IPS-NIHi7 (cell line): ENCODE measurements around the gene XCL2.

ENCODE experiments used
- DNase-seq: peaks from one replicate; pipeline ENCODE4 v3.0.0; 2012; ENCODE audit warnings: mixed read lengths; ENCODE audit errors: extremely low spot score

The XCL2 gene

GRCh38 chr1:168513656-168514404 lies 30.0 kb downstream of the XCL2 start:
- no peak for DNase-seq

GRCh38 chr1:168512864-168513595 lies 30.8 kb downstream of the XCL2 start:
- DNase-seq, result no peak

- DNase-seq, result no peak
Measured at GRCh38 chr1:168509875-168510791, 33.7 kb downstream of the XCL2 start.

- DNase-seq, result no peak
Measured at GRCh38 chr1:168509210-168509609, 34.6 kb downstream of the XCL2 start.

GRCh38 chr1:168507828-168508227 lies 36.0 kb downstream of the XCL2 start:
- no peak for DNase-seq

GRCh38 chr1:168507231-168507630 lies 36.6 kb downstream of the XCL2 start:
- DNase-seq, result no peak

- no peak for DNase-seq
Measured at GRCh38 chr1:168506204-168506819, 37.5 kb downstream of the XCL2 start.

- no peak for DNase-seq
Measured at GRCh38 chr1:168505006-168505405, 38.8 kb downstream of the XCL2 start.

GRCh38 chr1:168504064-168504837 lies 39.5 kb downstream of the XCL2 start:
- no peak for DNase-seq

- DNase-seq, result no peak
Measured at GRCh38 chr1:168499688-168500049, 44.1 kb downstream of the XCL2 start.

GRCh38 chr1:168498956-168499687 lies 44.7 kb downstream of the XCL2 start:
- no peak for DNase-seq

GRCh38 chr1:168498159-168498631 lies 45.6 kb downstream of the XCL2 start:
- DNase-seq, result no peak

GRCh38 chr1:168497376-168497950 lies 46.3 kb downstream of the XCL2 start:
- DNase-seq, result no peak

GRCh38 chr1:168491527-168492164 lies 52.2 kb downstream of the XCL2 start:
- no peak for DNase-seq
